SK-N-MC (cell line): Measurements from ENCODE around the gene LY86.

ENCODE experiments used
- EZH2 ChIP-seq: fragments of 200-600 bp; sonication (generic); IDR thresholded peaks from one replicate; pipeline ENCODE4 v1.6.1; 2017; ENCODE audit warnings: antibody characterized with exemption
- FOXP2 ChIP-seq: optimal IDR thresholded peaks from 2 replicates; pipeline ENCODE3; 2011; ENCODE audit warnings: mild to moderate bottlenecking, moderate library complexity; ENCODE audit not compliant: insufficient read depth; ENCODE audit errors: extremely low read length, control extremely low read depth
- POLR2AphosphoS5 ChIP-seq: IDR thresholded peaks from 2 replicates; pipeline ENCODE4 v1.6.1; 2012; ENCODE audit warnings: mild to moderate bottlenecking, low read depth, low read length, borderline replicate concordance

- TF ChIP-seq POLR2AphosphoS5 (no peak), EZH2 (no peak), FOXP2 (no peak)
Measured at GRCh38 chr6:6614096-6614982, 25.8 kb downstream of the LY86 start.
